Measurements from ENCODE around the gene PDE10A. TPM values are rescaled to one million over a fixed set of nuclear protein-coding genes. Genes with fewer than 3 reads are reported as not detected.
A peak's percentile ranks its signal among the peaks of the same experiment; 100 is the strongest.

Gene PDE10A
- total RNA-seq, 1 donor from 2014 or later: 17.3 TPM

GRCh38 chr6:165659945-165660856, 2.8 kb downstream of the PDE10A start:
- Mint-ChIP-seq H3K4me3 (peak overlapping the region; percentile 83), H3K27ac (peak overlapping the region; percentile 93), H3K4me1 (peaks cover 25% of the 10 kb centered on the region), H3K9me3 (no peaks in the 10 kb centered on the region), H3K36me3 (peaks cover 4% of the 10 kb centered on the region), H3K27me3 (ENCODE audit: insufficient read depth, low read depth) (peaks cover 22% of the 10 kb centered on the region)
- Histone ChIP-seq H3K27ac (no peak overlapping the region), H3K27me3 (peaks cover 75% of the 10 kb centered on the region), H3K9ac (no peak overlapping the region), H3K36me3 (no peaks in the 10 kb centered on the region), H3F3A (ENCODE audit: low read depth) (peaks cover 23% of the 10 kb centered on the region), H3K9me3 (ENCODE audit: low read depth) (no peaks in the 10 kb centered on the region), H2AFZ (replicated peaks) (peak overlapping the region; percentile 94), H3K4me1 (peaks cover 18% of the 10 kb centered on the region), H3K4me2 (peak overlapping the region; percentile 97), H4K20me1 (ENCODE audit: low read depth) (peaks cover 21% of the 10 kb centered on the region), H3K79me2 (ENCODE audit: low read depth) (peaks cover 35% of the 10 kb centered on the region), H3K4me3 (peak overlapping the region; percentile 91)
- TF ChIP-seq CTCF (IDR thresholded peaks at IDR 0.05): no peak
- TF ChIP-seq EZH2 (IDR thresholded peaks at IDR 0.05): peak; percentile 25
- peak; percentile 45 for TF ChIP-seq EZH2phosphoT487 (IDR thresholded peaks at IDR 0.05)
- peak; percentile 71 for DNase-seq (ENCODE audit: low spot score)

- H3K27me3 ChIP-seq: peaks cover 58% of the 10 kb centered on the region
- H4K20me1 ChIP-seq (ENCODE audit: low read depth): peaks cover 4% of the 10 kb centered on the region
- Mint-ChIP-seq H3K9me3 (no peaks in the 10 kb centered on the region), H3K36me3 (peaks cover 4% of the 10 kb centered on the region), H3K4me3 (peak overlapping the region; percentile 12), H3K27me3 (ENCODE audit: insufficient read depth, low read depth) (peaks cover 6% of the 10 kb centered on the region), H3K4me1 (peaks cover 11% of the 10 kb centered on the region), H3K27ac (no peak overlapping the region)
- no peaks in the 10 kb centered on the region for H3K9me3 ChIP-seq (ENCODE audit: low read depth)
- TF ChIP-seq EZH2 (IDR thresholded peaks at IDR 0.05) (no peak), EZH2phosphoT487 (IDR thresholded peaks at IDR 0.05) (no peak), CTCF (IDR thresholded peaks at IDR 0.05) (no peak)
- no peak overlapping the region for H3K4me3 ChIP-seq
- H3K9ac ChIP-seq: no peak overlapping the region
- no peak for DNase-seq (ENCODE audit: low spot score)
- no peak overlapping the region for H3K27ac ChIP-seq
- no peak overlapping the region for H2AFZ ChIP-seq (replicated peaks)
- peaks cover 9% of the 10 kb centered on the region for H3F3A ChIP-seq (ENCODE audit: low read depth)
- H3K4me2 ChIP-seq: no peak overlapping the region
- peaks cover 4% of the 10 kb centered on the region for H3K4me1 ChIP-seq
- H3K79me2 ChIP-seq (ENCODE audit: low read depth): peaks cover 35% of the 10 kb centered on the region
- no peaks in the 10 kb centered on the region for H3K36me3 ChIP-seq
These were observed 4.5 kb downstream of the PDE10A start for GRCh38 chr6:165658395-165659058.

GRCh38 chr6:165657325-165657680, 5.7 kb downstream of the PDE10A start:
- Histone ChIP-seq H3K9me3 (ENCODE audit: low read depth) (no peaks in the 10 kb centered on the region), H3F3A (ENCODE audit: low read depth) (no peaks in the 10 kb centered on the region), H3K27ac (no peak overlapping the region), H3K4me3 (no peak overlapping the region), H3K4me2 (no peak overlapping the region), H3K79me2 (ENCODE audit: low read depth) (peaks cover 35% of the 10 kb centered on the region), H2AFZ (replicated peaks) (no peak overlapping the region), H3K4me1 (peaks cover 4% of the 10 kb centered on the region), H3K27me3 (peaks cover 50% of the 10 kb centered on the region), H4K20me1 (ENCODE audit: low read depth) (peaks cover 4% of the 10 kb centered on the region), H3K9ac (no peak overlapping the region), H3K36me3 (no peaks in the 10 kb centered on the region)
- peaks cover 4% of the 10 kb centered on the region for H3K36me3 Mint-ChIP-seq
- H3K4me1 Mint-ChIP-seq: peaks cover 13% of the 10 kb centered on the region
- H3K27ac Mint-ChIP-seq: no peak overlapping the region
- no peak for DNase-seq (ENCODE audit: low spot score)
- peaks cover 5% of the 10 kb centered on the region for H3K27me3 Mint-ChIP-seq (ENCODE audit: insufficient read depth, low read depth)
- TF ChIP-seq EZH2 (IDR thresholded peaks at IDR 0.05) (no peak), EZH2phosphoT487 (IDR thresholded peaks at IDR 0.05) (no peak), CTCF (IDR thresholded peaks at IDR 0.05) (no peak)
- no peak overlapping the region for H3K4me3 Mint-ChIP-seq
- no peaks in the 10 kb centered on the region for H3K9me3 Mint-ChIP-seq

All from neural progenitor cell (in vitro differentiated cells).